Testis (tissue), 3 donors: ENCODE measurements around the gene PELI1. TPM values are rescaled to one million over a fixed set of nuclear protein-coding genes. Genes with fewer than 3 reads are reported as not detected.

Experiments
- DNase-seq: peaks from one replicate; pipeline ENCODE4 v3.0.0-alpha.2; 2019
- H3K27ac ChIP-seq, 2 donors: fragments of 200-600 bp; sonication (generic); one replicate each; pipeline ENCODE4 v1.5.1; 2019
- H3K27me3 ChIP-seq: fragments of 200-600 bp; sonication (generic); one replicate; pipeline ENCODE4 v1.5.1; 2019
- H3K36me3 ChIP-seq: fragments of 200-600 bp; sonication (generic); one replicate; pipeline ENCODE4 v1.5.1; 2017; ENCODE audit warnings: low read depth; ENCODE audit errors: missing control alignments
- H3K4me1 ChIP-seq: fragments of 200-600 bp; sonication (generic); one replicate; pipeline ENCODE4 v1.5.1; 2019
- H3K4me3 ChIP-seq, 2 donors: fragments of 200-600 bp; sonication (generic); one replicate each; pipeline ENCODE4 v1.5.1; 2017 to 2019
- H3K9me3 ChIP-seq: fragments of 200-600 bp; sonication (generic); one replicate; pipeline ENCODE4 v1.5.1; 2017
- POLR2A ChIP-seq: fragments of 450-650 bp; IDR thresholded peaks from one replicate; pipeline ENCODE4 v1.6.1; 2017; ENCODE audit warnings: antibody characterized with exemption, mild to moderate bottlenecking, moderate library complexity
- WGBS, 2 donors: methylation state at CpG; one replicate each; pipeline ENCODE4 v1.1.5; 2018; 5-methylcytosine and 5-hydroxymethylcytosine counted together
- intact Hi-C: fragments of 100-400 bp; cut with DNase I; formaldehyde crosslinking; loops from one replicate; pipeline ENCODE4 v1.15.1; 2023; ENCODE audit warnings: low total_unique reads
- polyA plus RNA-seq: library from polyadenylated mRNA; stranded (reverse); fragments of 350-450 nt; fragmentation: Illumina TruSeq; extraction: RNeasy Lipid Tissue Mini Kit (QIAGEN cat#74804); gene quantifications from one replicate; pipeline ENCODE4 v1.2.3, GENCODE V29; 2014; ENCODE audit warnings: low read depth, low replicate concordance; ENCODE audit not compliant: insufficient read depth
- total RNA-seq, 2 donors: library from RNA; depleted of rRNA; stranded (reverse); fragments of >200 nt; gene quantifications; one replicate each; pipeline ENCODE4 v1.2.3, GENCODE V29; 2016
- TF ChIP-seq, protein P1 (sequence below), 3 experiments: fragments of 450-650 bp in 2 of 3; fragments of 200-600 bp in 1 of 3; sonication (generic) in 1 of 3; IDR thresholded peaks; one replicate each; pipeline ENCODE4 v1.5.1; 2016 to 2019; ENCODE audit warnings: antibody characterized with exemption in 3 of 3, mild to moderate bottlenecking in 2 of 3, moderate library complexity in 1 of 3

PELI1 gene
- total and polyA plus RNA-seq, 3 donors from 2014 or later: 22.4 to 48.0 (median 40.9) TPM

DNA sequence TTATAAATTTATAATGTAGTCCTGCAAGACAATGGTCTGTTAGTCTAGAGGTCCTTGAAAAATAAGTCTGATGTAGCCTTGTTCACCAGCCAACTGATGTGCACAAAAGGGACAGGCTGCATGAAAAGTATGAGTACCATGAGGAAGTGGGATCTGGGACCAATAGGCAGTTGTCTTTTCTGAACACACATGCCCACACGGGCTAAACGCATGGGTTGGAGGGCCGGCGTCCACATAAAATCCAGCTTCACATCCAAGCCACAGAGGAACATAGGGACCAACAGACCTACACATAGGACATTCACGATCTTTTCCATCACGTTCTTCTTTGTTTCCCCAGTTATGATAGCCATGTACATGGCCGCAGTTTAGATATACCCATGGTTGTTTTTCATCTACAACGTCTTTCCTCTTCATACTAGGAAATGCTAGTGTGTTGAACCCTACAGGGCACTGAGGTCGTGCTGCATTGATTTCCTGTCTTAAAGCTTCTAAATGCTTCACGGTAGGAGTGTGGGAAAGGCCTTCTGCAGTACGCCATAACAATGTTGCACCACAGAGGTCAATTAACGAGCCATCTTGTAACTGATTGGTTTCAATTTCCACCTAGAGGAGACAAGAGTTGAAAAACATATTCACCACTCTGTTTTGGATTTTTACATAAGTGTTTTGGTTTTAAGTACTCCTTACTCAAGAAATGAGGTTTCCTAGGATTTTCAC lies 49.4 kb downstream of the PELI1 start:
- H3K9me3 ChIP-seq: no peaks in the 10 kb centered on the region
- DNase-seq: no peak
- no peak for TF ChIP-seq POLR2A
- TF ChIP-seq, protein P1, sequence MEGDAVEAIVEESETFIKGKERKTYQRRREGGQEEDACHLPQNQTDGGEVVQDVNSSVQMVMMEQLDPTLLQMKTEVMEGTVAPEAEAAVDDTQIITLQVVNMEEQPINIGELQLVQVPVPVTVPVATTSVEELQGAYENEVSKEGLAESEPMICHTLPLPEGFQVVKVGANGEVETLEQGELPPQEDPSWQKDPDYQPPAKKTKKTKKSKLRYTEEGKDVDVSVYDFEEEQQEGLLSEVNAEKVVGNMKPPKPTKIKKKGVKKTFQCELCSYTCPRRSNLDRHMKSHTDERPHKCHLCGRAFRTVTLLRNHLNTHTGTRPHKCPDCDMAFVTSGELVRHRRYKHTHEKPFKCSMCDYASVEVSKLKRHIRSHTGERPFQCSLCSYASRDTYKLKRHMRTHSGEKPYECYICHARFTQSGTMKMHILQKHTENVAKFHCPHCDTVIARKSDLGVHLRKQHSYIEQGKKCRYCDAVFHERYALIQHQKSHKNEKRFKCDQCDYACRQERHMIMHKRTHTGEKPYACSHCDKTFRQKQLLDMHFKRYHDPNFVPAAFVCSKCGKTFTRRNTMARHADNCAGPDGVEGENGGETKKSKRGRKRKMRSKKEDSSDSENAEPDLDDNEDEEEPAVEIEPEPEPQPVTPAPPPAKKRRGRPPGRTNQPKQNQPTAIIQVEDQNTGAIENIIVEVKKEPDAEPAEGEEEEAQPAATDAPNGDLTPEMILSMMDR (IDR thresholded peaks at IDR 0.05): no peak
- no peak overlapping the region for H3K4me3 ChIP-seq
- H3K4me1 ChIP-seq: no peaks in the 10 kb centered on the region
- no peaks in the 10 kb centered on the region for H3K27me3 ChIP-seq
- 82 to 91% methylated on average over 12 of the region's 12 CpGs for WGBS, 2 donors
- no peaks in the 10 kb centered on the region for H3K36me3 ChIP-seq
- no peak overlapping the region for H3K27ac ChIP-seq
- intact Hi-C loops: no loop called here

DNA sequence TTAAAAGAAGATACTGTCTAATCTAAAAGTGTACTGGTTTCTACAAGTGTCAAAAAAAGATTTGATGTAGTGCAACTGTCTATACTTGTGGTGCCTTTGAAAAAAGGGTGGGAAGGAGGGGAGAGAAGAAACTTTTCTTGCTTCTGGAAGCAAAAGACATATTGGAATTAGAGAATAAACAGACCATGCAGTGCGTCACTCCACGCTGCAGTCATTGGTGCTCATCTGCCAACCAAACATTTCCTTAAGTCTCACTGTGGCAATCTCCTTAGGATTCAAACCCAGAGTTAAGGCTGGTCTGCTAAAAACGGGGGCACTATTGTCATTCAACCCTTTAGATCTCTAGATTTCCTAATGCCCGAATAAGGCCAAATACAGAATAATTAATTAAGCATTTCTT lies 50.9 kb downstream of the PELI1 start:
- Histone ChIP-seq H3K27me3 (no peaks in the 10 kb centered on the region), H3K4me1 (no peaks in the 10 kb centered on the region), H3K9me3 (no peaks in the 10 kb centered on the region), H3K27ac (no peak overlapping the region), H3K36me3 (no peaks in the 10 kb centered on the region), H3K4me3 (no peak overlapping the region)
- no peak for TF ChIP-seq POLR2A
- TF ChIP-seq, protein P1 (IDR thresholded peaks at IDR 0.05): no peak
- 89 to 94% methylated on average over 4 of the region's 4 CpGs for WGBS, 2 donors
- no peak for DNase-seq
- intact Hi-C loops: no loop called here

DNA sequence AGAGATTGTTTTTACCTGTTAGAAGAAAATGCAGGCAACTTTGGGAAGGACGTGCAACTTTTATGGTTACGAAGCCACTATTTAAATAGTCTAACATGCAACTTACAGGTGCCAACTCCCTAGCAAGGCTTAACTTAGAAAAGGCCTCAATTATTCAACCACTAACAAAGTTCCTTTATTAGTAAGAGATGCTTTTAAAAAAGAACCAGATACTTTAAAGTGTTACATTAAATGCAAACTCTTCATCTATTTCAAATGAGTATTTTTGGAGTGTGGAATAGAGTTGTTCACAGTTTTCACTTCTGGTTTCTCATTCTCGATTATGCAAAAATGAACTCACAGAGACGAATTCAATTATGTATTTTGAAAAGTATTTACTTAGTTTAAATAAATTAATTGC lies 51.7 kb downstream of the PELI1 start:
- no peaks in the 10 kb centered on the region for H3K36me3 ChIP-seq

DNA sequence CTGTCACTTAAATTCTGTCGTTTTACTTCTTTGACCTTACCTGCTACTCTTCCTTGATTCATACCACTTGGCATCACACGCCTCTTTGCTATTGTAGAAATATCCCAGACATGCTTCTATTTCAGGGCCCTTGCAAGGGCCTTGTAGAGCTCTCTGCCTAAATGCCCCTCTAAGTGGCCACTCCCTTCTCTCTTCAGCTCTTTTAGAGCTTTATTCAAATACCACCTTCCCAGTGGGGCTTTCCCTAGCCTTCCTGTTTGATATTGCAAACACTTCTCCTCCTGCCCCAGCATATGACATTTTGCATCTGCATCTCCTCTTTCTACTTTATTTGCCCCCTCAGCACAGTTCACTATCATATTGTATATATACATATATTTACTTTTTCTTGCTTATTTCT lies 54.0 kb downstream of the PELI1 start:
- Histone ChIP-seq H3K27ac (no peak overlapping the region), H3K4me1 (no peaks in the 10 kb centered on the region), H3K36me3 (no peaks in the 10 kb centered on the region), H3K9me3 (no peaks in the 10 kb centered on the region), H3K4me3 (no peak overlapping the region), H3K27me3 (no peaks in the 10 kb centered on the region)
- WGBS, 2 donors: 82 to 86% methylated on average over 2 of the region's 2 CpGs
- no peak for DNase-seq
- intact Hi-C loops: no loop called here
- no peak for TF ChIP-seq POLR2A
- TF ChIP-seq, protein P1 (IDR thresholded peaks at IDR 0.05): no peak

More for the DNA sequence above, 51.7 kb downstream of the PELI1 start:
- Histone ChIP-seq H3K9me3 (no peaks in the 10 kb centered on the region), H3K27ac (no peak overlapping the region), H3K4me1 (no peaks in the 10 kb centered on the region), H3K4me3 (no peak overlapping the region), H3K27me3 (no peaks in the 10 kb centered on the region)
- intact Hi-C loops: no loop called here
- DNase-seq: no peak
- TF ChIP-seq, protein P1 (IDR thresholded peaks at IDR 0.05): no peak
- TF ChIP-seq POLR2A: no peak
- 89% methylated on average over 4 of the region's 4 CpGs for WGBS, 2 donors
